Nephron (organoid): ENCODE measurements around the gene OR10J4.

Source experiments
- H3K27ac Mint-ChIP-seq, 3 experiments: 2 replicates each; pipeline ENCODE4 v1.8.0; 2020; ENCODE audit warnings: mixed read lengths in 3 of 3, mild to moderate bottlenecking in 2 of 3, moderate library complexity in 1 of 3
- H3K27me3 Mint-ChIP-seq: 2 replicates; pipeline ENCODE4 v1.8.0; 2021; ENCODE audit warnings: low read depth, mild to moderate bottlenecking, moderate library complexity, mixed read lengths
- H3K36me3 Mint-ChIP-seq: 2 replicates; pipeline ENCODE4 v1.8.0; 2020; ENCODE audit warnings: low read depth, mixed read lengths
- H3K4me1 Mint-ChIP-seq: 2 replicates; pipeline ENCODE4 v1.8.0; 2020; ENCODE audit warnings: mixed read lengths
- H3K4me3 Mint-ChIP-seq, 3 experiments: 2 replicates each; pipeline ENCODE4 v1.8.0; 2020; ENCODE audit warnings: mild to moderate bottlenecking in 3 of 3, mixed read lengths in 3 of 3, moderate library complexity in 2 of 3
- H3K9me3 Mint-ChIP-seq: 2 replicates; pipeline ENCODE4 v1.8.0; 2020; ENCODE audit warnings: mixed read lengths
- CTCF ChIP-seq, 3 experiments: fragments of 200-600 bp; sonication (generic); IDR thresholded peaks; one replicate each; pipeline ENCODE4 v1.5.0; 2021; ENCODE audit warnings: antibody characterized with exemption in 3 of 3; ENCODE audit not compliant: unreplicated experiment in 3 of 3

OR10J4 gene

GRCh38 chr1:159468321-159468720 lies 36.3 kb downstream of the OR10J4 start:
- Mint-ChIP-seq H3K9me3 (peaks cover 6% of the 10 kb centered on the region), H3K4me1 (no peaks in the 10 kb centered on the region), H3K27me3 (no peaks in the 10 kb centered on the region), H3K4me3 (no peak overlapping the region), H3K27ac (no peak overlapping the region), H3K36me3 (no peaks in the 10 kb centered on the region)
- TF ChIP-seq CTCF (IDR thresholded peaks at IDR 0.05; ENCODE audit: unreplicated experiment in 3 of 3): no peak

- H3K4me1 Mint-ChIP-seq: no peaks in the 10 kb centered on the region
- TF ChIP-seq CTCF (IDR thresholded peaks at IDR 0.05; ENCODE audit: unreplicated experiment in 3 of 3): no peak
- no peak overlapping the region for H3K4me3 Mint-ChIP-seq
- no peaks in the 10 kb centered on the region for H3K36me3 Mint-ChIP-seq
- no peaks in the 10 kb centered on the region for H3K27me3 Mint-ChIP-seq
- H3K9me3 Mint-ChIP-seq: no peaks in the 10 kb centered on the region
- H3K27ac Mint-ChIP-seq: peak overlapping the region in 1 of 3 experiments; percentile 8
Measured at GRCh38 chr1:159469921-159470533, 38.0 kb downstream of the OR10J4 start.

GRCh38 chr1:159473335-159473734 lies 41.3 kb downstream of the OR10J4 start:
- Mint-ChIP-seq H3K36me3 (no peaks in the 10 kb centered on the region), H3K4me1 (no peaks in the 10 kb centered on the region), H3K4me3 (no peak overlapping the region), H3K27ac (no peak overlapping the region), H3K9me3 (no peaks in the 10 kb centered on the region), H3K27me3 (no peaks in the 10 kb centered on the region)
- no peak for TF ChIP-seq CTCF (IDR thresholded peaks at IDR 0.05; ENCODE audit: unreplicated experiment in 3 of 3)

DNA sequence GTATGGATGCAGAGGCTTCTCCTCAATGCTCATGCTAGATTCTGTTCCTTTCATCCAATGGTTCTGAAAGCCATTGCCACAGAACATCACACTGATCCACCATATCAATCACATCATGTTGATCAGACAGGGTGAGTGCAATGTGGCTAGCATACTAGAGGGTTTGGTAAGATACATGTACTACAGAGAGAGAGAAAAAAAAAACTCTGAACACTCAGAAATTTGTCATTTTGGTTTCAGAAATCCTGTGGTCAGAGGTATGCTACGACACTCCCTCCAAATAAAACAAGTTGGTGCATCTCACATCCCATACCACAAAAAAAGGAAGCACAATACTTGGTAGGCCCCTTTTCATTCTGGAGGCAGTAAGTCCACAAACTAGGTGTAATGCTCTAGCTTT lies 42.9 kb downstream of the OR10J4 start:
- no peaks in the 10 kb centered on the region for H3K4me1 Mint-ChIP-seq
- no peaks in the 10 kb centered on the region for H3K36me3 Mint-ChIP-seq
- H3K4me3 Mint-ChIP-seq: no peak overlapping the region
- TF ChIP-seq CTCF (IDR thresholded peaks at IDR 0.05; ENCODE audit: unreplicated experiment in 3 of 3): no peak
- H3K9me3 Mint-ChIP-seq: no peaks in the 10 kb centered on the region
- no peaks in the 10 kb centered on the region for H3K27me3 Mint-ChIP-seq
- no peak overlapping the region for H3K27ac Mint-ChIP-seq
